Measurements from ENCODE around the gene PIR. TPM values are rescaled to one million over a fixed set of nuclear protein-coding genes. Genes with fewer than 3 reads are reported as not detected.

PIR gene
- total RNA-seq, 1 experiment from 2014 or later = 29.7 TPM

DNA sequence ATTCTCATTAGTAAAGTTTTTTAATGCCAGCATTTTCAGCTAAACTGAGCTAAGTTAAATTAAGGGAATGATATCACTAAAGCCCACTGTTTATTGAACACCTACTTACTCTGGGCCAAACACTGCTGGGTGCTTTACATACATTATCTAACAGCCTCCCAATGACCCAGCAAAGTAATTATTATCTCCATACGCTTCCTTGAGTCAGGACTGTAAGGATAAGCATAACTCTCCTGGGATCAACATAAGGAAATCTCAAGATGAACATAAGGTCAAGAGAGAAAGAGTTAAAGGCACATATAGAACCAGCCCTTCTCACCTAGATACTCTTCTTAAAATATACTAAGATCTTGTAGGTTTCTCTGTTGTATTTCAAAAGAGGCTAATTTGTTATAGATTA is 21.1 kb upstream of the PIR start:
- no peak overlapping the region for H4K91ac ChIP-seq (ENCODE audit: insufficient read length, low read depth, low read length)
- TF ChIP-seq, protein P1, sequence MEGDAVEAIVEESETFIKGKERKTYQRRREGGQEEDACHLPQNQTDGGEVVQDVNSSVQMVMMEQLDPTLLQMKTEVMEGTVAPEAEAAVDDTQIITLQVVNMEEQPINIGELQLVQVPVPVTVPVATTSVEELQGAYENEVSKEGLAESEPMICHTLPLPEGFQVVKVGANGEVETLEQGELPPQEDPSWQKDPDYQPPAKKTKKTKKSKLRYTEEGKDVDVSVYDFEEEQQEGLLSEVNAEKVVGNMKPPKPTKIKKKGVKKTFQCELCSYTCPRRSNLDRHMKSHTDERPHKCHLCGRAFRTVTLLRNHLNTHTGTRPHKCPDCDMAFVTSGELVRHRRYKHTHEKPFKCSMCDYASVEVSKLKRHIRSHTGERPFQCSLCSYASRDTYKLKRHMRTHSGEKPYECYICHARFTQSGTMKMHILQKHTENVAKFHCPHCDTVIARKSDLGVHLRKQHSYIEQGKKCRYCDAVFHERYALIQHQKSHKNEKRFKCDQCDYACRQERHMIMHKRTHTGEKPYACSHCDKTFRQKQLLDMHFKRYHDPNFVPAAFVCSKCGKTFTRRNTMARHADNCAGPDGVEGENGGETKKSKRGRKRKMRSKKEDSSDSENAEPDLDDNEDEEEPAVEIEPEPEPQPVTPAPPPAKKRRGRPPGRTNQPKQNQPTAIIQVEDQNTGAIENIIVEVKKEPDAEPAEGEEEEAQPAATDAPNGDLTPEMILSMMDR (conservative IDR thresholded peaks at IDR 0.05) = no peak
- no peaks in the 10 kb centered on the region for H3K4me1 ChIP-seq (ENCODE audit: insufficient read depth, low read length)
- no peak overlapping the region for H3K9ac ChIP-seq (ENCODE audit: extremely low read depth, insufficient read length, low read length)
- H3K14ac ChIP-seq (ENCODE audit: insufficient read depth, low read length) = no peak overlapping the region
- no peak overlapping the region for H3K18ac ChIP-seq (ENCODE audit: insufficient read length, low read depth, low read length)
- no peak overlapping the region for H3K56ac ChIP-seq (ENCODE audit: insufficient read length, low read depth, low read length)
- no peaks in the 10 kb centered on the region for H3K79me2 ChIP-seq (ENCODE audit: insufficient read depth, low read length)
- H4K8ac ChIP-seq (replicated peaks; ENCODE audit: insufficient read length, low read depth, low read length) = no peak overlapping the region
- H3K9me3 ChIP-seq (ENCODE audit: control insufficient read depth, low read depth, low read length) = no peaks in the 10 kb centered on the region
- WGBS (ENCODE audit: extremely low coverage, insufficient read length, low lambda C conversion rate) = no CpG with 5 or more reads among the region's 1 CpG
- no peak overlapping the region for H3T11ph ChIP-seq (ENCODE audit: low read length)
- H3K79me1 ChIP-seq (ENCODE audit: insufficient read depth, low read depth, low read length, poor library complexity, severe bottlenecking) = no peaks in the 10 kb centered on the region
- peaks cover 7 to 8% of the 10 kb centered on the region in 2 experiments for H3K4me1 Mint-ChIP-seq
- H3K4ac ChIP-seq (ENCODE audit: low read depth, low read length) = no peak overlapping the region
- no peak overlapping the region for H3K23ac ChIP-seq (ENCODE audit: insufficient read length, low read depth, low read length)
- H3K4me2 ChIP-seq (ENCODE audit: insufficient read depth, insufficient read length, low read length) = no peak overlapping the region
- no peak overlapping the region for H2AFZ ChIP-seq (ENCODE audit: low read length)
- no peak overlapping the region for H2AK5ac ChIP-seq (ENCODE audit: insufficient read length, low read length)
- no peak overlapping the region for H4K5ac ChIP-seq (ENCODE audit: insufficient read length, low read depth, low read length)
- DNase-seq = no peak
- H3K27me3 Mint-ChIP-seq (ENCODE audit: low read depth) = no peaks in the 10 kb centered on the region
- no peaks in the 10 kb centered on the region for H3K36me3 Mint-ChIP-seq (ENCODE audit: insufficient read depth in 1 of 3, low read depth in 3 of 3)
- H3K27me3 ChIP-seq (ENCODE audit: insufficient read depth, low read length) = no peaks in the 10 kb centered on the region
- no peaks in the 10 kb centered on the region for H3K9me3 Mint-ChIP-seq
- H3K27ac ChIP-seq (ENCODE audit: insufficient read length, low read depth, low read length) = no peak overlapping the region
- H2BK120ac ChIP-seq (ENCODE audit: low read depth, low read length, poor library complexity, severe bottlenecking) = no peak overlapping the region
- no peak overlapping the region for H2BK20ac ChIP-seq (ENCODE audit: low read depth, low read length, poor library complexity, severe bottlenecking)
- no peak overlapping the region for H3K27ac Mint-ChIP-seq
- no peak overlapping the region for H2BK5ac ChIP-seq (ENCODE audit: insufficient read length, low read length)
- no peak overlapping the region for H2BK12ac ChIP-seq (ENCODE audit: insufficient read length, low read depth, low read length)
- no peak overlapping the region for H3K4me3 Mint-ChIP-seq
- H3K23me2 ChIP-seq (ENCODE audit: insufficient read length, low read depth, low read length, poor library complexity, severe bottlenecking) = no peaks in the 10 kb centered on the region
- H2BK15ac ChIP-seq (ENCODE audit: low read depth, low read length) = no peak overlapping the region
- H4K20me1 ChIP-seq (ENCODE audit: control insufficient read depth, insufficient read depth, insufficient read length) = no peaks in the 10 kb centered on the region

Measured in H9 (cell line).